HG03521 (cell line): ENCODE measurements around the gene FAM120AOS.

ENCODE experiments used
- ATAC-seq: cut with Tn5 transposase; IDR thresholded peaks from one replicate; pipeline ENCODE4 v1.9.1; 2021; ENCODE audit warnings: mild to moderate bottlenecking, moderate library complexity; ENCODE audit not compliant: unreplicated experiment

Gene FAM120AOS

GRCh38 chr9:93453047-93453914 lies at the start of gene FAM120AOS:
FAM120AOS (minus strand) TSS chr9:93453581; CDS start chr9:93452709, 872 bp downstream.
- peak; percentile 63 for ATAC-seq

GRCh38 chr9:93501406-93501805 lies 48.0 kb upstream of the FAM120AOS start:
- no peak for ATAC-seq

- ATAC-seq = no peak
Observed at GRCh38 chr9:93500571-93501298, 47.4 kb upstream of the FAM120AOS start.

GRCh38 chr9:93496285-93496684 lies 42.9 kb upstream of the FAM120AOS start:
- no peak for ATAC-seq

- ATAC-seq = no peak
Observed at GRCh38 chr9:93493949-93494348, 40.6 kb upstream of the FAM120AOS start.

GRCh38 chr9:93492327-93492726 lies 38.9 kb upstream of the FAM120AOS start:
- no peak for ATAC-seq

- no peak for ATAC-seq
Observed at GRCh38 chr9:93491593-93492232, 38.3 kb upstream of the FAM120AOS start.

- no peak for ATAC-seq
Observed at GRCh38 chr9:93488244-93488643, 34.9 kb upstream of the FAM120AOS start.

GRCh38 chr9:93486268-93486667 lies 32.9 kb upstream of the FAM120AOS start:
- ATAC-seq = no peak

- no peak for ATAC-seq
Observed at GRCh38 chr9:93483497-93483896, 30.1 kb upstream of the FAM120AOS start.

- no peak for ATAC-seq
Observed at GRCh38 chr9:93480728-93481324, 27.4 kb upstream of the FAM120AOS start.

GRCh38 chr9:93480262-93480661 lies 26.9 kb upstream of the FAM120AOS start:
- no peak for ATAC-seq

GRCh38 chr9:93479726-93480125 lies 26.3 kb upstream of the FAM120AOS start:
- no peak for ATAC-seq

- no peak for ATAC-seq
Observed at GRCh38 chr9:93477397-93477796, 24.0 kb upstream of the FAM120AOS start.

- no peak for ATAC-seq
Observed at GRCh38 chr9:93476924-93477323, 23.5 kb upstream of the FAM120AOS start.

- ATAC-seq = no peak
Observed at GRCh38 chr9:93475856-93476255, 22.5 kb upstream of the FAM120AOS start.

GRCh38 chr9:93475108-93475507 lies 21.7 kb upstream of the FAM120AOS start:
- no peak for ATAC-seq

- ATAC-seq = no peak
Observed at GRCh38 chr9:93473411-93473810, 20.0 kb upstream of the FAM120AOS start.

GRCh38 chr9:93471124-93471523 lies 17.7 kb upstream of the FAM120AOS start:
- no peak for ATAC-seq

GRCh38 chr9:93470391-93470790 lies 17.0 kb upstream of the FAM120AOS start:
- ATAC-seq = no peak

- ATAC-seq = no peak
Observed at GRCh38 chr9:93468763-93469456, 15.5 kb upstream of the FAM120AOS start.
